HEK293T (cell line): ENCODE measurements around the gene RETREG2.
A peak's percentile ranks its signal among the peaks of the same experiment; 100 is the strongest.

Source experiments
- ARNT ChIP-seq: fragments of 450-650 bp; IDR thresholded peaks from 2 replicates; pipeline ENCODE4 v1.6.1; 2017; ENCODE audit warnings: mild to moderate bottlenecking
- BHLHE40 ChIP-seq: fragments of 450-650 bp; IDR thresholded peaks from 2 replicates; pipeline ENCODE4 v1.6.1; 2016; ENCODE audit warnings: mild to moderate bottlenecking, moderate library complexity, borderline replicate concordance
- CTBP1 ChIP-seq: fragments of 450-650 bp; IDR thresholded peaks from 2 replicates; pipeline ENCODE4 v1.6.1; 2016; ENCODE audit warnings: borderline replicate concordance
- ELF4 ChIP-seq: fragments of 450-650 bp; IDR thresholded peaks from 2 replicates; pipeline ENCODE4 v1.6.1; 2017; ENCODE audit warnings: antibody characterized with exemption
- FOXA1 ChIP-seq: fragments of 450-650 bp; IDR thresholded peaks from 2 replicates; pipeline ENCODE4 v1.6.1; 2016; ENCODE audit warnings: mild to moderate bottlenecking
- FOXK2 ChIP-seq: fragments of 450-650 bp; IDR thresholded peaks from 2 replicates; pipeline ENCODE4 v1.6.1; 2016; ENCODE audit warnings: mild to moderate bottlenecking
- FOXM1 ChIP-seq: fragments of 450-650 bp; IDR thresholded peaks from 2 replicates; pipeline ENCODE4 v1.6.1; 2017; ENCODE audit warnings: mild to moderate bottlenecking, borderline replicate concordance
- HDGF ChIP-seq: fragments of 450-650 bp; IDR thresholded peaks from 2 replicates; pipeline ENCODE4 v1.6.1; 2017; ENCODE audit warnings: antibody characterized with exemption, borderline replicate concordance
- L3MBTL2 ChIP-seq: fragments of 450-650 bp; conservative IDR thresholded peaks from 2 replicates; pipeline ENCODE4 v1.6.1; 2016; ENCODE audit warnings: mild to moderate bottlenecking
- LEF1 ChIP-seq: fragments of 450-650 bp; IDR thresholded peaks from 2 replicates; pipeline ENCODE4 v1.6.1; 2017; ENCODE audit warnings: mild to moderate bottlenecking, borderline replicate concordance
- SP1 ChIP-seq: fragments of 450-650 bp; IDR thresholded peaks from 2 replicates; pipeline ENCODE4 v1.6.1; 2017
- SUZ12 ChIP-seq: fragments of 450-650 bp; IDR thresholded peaks from 2 replicates; pipeline ENCODE4 v1.6.1; 2016; ENCODE audit warnings: mild to moderate bottlenecking
- TARDBP ChIP-seq: fragments of 450-650 bp; IDR thresholded peaks from 2 replicates; pipeline ENCODE4 v1.6.1; 2016
- ZNF384 ChIP-seq: fragments of 450-650 bp; IDR thresholded peaks from 2 replicates; pipeline ENCODE4 v1.6.1; 2016

- TF ChIP-seq BHLHE40 (no peak), L3MBTL2 (peak; percentile 65), FOXA1 (no peak), SP1 (no peak), TARDBP (no peak), FOXM1 (no peak), SUZ12 (no peak), FOXK2 (no peak), CTBP1 (no peak), ELF4 (0 out of 2 replicates have a peak, but pooled peaks have one; percentile 16), ZNF384 (no peak), LEF1 (no peak), ARNT (no peak), HDGF (0 out of 2 replicates have a peak, but pooled peaks have one; percentile 46)
Measured at GRCh38 chr2:219206328-219207133, 28.5 kb downstream of the RETREG2 start, which contains the start of gene ZFAND2B.
